Measurements from ENCODE around the gene ITPR2.
A peak's percentile ranks its signal among the peaks of the same experiment; 100 is the strongest.
"Not testable (repeated sequence)": the region's sequence is repeated elsewhere in the genome, so short reads cannot be mapped to it uniquely, and the experiment has no call there.

The ITPR2 gene

DNA sequence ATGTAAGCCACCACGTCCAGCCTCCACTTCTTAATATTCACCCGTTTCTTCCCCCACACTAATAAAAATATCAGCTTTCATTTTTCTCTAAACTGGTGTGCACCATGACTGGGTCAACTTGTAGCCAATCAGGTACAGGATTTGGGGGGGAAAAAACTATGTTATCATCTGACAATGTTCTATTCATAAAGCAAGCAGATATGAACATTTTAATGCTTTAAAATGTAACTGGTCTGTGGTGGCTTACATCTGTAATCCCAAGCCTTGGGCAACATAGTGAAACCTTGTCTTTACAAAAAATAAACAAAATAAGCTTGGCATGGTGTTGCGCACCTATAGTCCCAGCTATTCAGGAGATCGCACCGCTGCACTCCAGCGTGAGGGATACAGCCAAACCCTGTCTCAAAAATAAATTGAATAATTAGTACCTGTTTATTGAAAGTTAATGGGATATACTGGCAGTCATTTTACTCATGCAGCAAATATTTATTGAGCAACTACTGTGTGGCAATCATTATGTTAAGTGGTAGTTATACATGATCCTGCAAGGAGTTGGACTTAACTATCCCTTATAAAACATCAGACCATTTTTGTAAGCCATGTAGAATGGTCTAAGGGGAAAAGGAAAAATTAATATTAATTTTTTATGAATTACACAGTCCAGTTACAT lies 15.3 kb upstream of the ITPR2 start:
- DNase-seq, result no peak

DNA sequence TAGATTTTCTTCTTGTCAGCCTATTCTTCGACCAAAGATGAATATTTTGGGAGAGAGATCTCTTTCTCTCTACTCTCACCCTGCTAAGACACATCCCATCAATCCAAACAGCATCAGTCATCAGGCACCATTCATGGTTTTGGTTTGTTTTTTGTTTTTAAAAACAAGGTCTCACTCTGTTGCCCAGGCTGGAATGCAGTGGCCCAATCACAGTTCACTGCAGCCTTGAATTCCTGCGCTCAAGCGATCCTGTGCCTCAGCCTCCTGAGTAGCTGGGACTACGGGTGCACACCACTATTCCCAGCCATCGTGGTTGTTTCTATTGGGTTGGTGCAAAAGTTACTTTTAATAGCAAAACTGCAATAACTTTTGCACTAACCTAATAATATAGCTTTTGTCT lies 14.4 kb upstream of the ITPR2 start:
- DNase-seq, result no peak

DNA sequence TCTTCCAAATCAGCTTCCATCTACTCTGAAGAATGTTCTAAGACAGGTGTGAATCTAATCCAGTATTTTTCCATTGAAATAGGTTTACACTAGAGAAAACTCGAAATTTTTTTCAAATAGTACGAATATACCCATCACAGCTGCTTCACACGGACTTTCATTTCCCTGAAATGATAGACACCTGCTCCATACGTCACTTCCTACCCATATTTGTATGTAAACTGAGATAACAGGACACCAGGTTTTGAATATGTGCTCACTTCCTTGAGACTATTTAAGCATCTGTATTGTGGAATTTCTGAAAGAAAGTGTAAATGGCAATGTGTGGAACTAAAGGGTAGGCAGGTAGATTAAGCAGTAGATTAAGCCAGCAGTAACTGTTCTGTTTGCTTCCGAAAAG lies 13.4 kb upstream of the ITPR2 start:
- DNase-seq, result no peak

DNA sequence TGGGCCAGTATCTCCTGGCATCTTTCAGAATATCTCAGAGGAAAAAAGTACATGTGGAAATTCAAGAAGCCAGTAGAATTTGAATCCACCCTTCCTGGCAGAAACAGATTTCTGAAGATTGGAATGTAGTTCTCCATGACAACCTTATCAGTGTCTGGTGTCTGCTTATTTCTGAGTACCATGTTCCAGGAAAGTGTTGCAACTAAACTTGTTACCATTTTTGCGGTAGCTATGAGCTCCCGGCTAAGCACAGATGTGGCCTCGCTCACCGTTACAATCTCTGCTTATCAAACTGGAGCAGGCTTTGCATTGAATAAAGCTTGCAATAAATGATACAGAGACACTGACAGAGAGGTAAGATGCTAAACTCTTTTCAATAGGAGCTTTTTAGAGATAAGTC lies 13.0 kb upstream of the ITPR2 start:
- DNase-seq, result no peak

DNA sequence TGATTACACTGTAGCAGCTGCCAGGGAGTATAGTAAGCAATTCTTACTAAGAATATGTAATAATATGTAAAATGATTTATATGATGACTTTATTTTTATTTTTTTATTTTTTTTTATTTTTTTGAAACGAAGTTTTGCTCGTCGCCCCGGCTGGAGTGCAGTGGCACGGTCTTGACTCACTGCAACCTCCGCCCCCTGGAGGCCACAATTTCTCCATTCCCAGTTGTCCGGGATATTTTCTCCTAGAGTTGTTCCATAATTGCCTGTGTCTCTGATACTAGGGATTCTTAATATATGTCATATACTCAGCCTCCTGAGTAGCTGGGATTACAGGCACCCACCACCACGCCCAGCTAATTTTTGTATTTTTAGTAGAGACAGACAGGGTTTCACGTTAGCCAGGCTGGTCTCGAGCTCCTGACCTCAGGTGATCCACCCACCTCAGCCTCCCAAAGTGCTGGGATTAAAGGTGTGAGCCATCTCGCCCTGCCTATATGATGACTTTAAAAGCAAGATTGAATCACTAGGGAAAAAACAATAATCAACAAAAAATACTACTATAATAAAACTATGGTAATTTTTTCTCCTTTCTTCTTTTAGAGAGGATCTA lies 12.2 kb upstream of the ITPR2 start:
- DNase-seq, result peak; percentile 69

DNA sequence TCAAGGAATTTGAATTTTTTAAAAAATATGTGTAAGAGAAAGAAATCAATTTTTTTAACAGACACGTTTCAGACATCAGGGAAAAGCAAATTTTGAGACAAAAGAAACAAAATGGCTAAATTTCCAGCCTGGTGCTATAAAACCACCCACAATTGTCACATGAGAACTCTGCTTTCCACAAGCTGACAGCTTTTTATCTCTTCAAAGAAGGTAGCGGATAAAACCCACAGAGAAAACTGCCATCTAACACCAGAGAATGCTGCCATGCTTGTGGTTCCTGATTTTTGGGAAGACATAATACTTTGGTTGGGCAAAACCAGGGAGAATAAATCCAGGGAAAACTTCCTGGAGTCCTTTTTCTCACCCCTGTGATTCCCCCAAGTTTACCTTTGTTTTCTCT lies 10.3 kb upstream of the ITPR2 start:
- no peak for DNase-seq

DNA sequence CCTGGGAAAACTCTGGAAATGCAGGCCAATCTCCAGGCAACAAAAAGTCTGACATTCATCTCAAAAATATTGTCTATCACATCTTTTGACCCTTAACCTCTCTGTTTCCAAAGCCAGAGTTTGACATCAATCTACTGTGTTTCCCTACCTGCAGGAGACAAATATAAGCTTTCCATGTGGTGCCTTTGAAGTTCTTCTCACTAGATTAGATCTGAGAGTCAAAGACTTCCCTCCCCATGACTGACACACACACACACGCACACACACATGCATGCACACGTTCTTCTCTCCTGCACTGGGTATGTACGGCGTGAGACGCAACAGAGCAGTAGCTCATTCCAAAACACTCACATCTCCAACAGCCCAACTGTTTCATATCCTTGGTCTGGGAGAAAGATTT lies 8.1 kb upstream of the ITPR2 start:
- no peak for DNase-seq

DNA sequence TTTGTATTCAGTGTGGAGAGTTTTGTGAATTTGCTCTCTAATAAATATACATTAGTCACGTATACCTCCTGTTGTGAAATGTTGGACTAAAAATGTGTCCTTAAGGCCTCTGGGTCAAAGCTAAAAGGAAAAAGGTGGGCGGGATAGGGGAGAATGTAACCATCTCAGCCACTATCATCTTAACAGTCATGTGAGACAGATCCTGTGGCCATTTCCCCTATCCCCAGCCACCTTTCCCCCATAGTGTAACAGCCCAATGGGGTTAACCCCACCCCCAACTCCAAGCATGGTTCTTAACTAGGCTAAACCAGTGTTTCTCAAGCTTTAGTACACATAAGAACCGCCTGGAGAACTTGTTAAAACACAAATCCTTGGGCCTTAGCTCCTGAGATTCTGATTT lies 6.5 kb upstream of the ITPR2 start:
- no peak for DNase-seq

DNA sequence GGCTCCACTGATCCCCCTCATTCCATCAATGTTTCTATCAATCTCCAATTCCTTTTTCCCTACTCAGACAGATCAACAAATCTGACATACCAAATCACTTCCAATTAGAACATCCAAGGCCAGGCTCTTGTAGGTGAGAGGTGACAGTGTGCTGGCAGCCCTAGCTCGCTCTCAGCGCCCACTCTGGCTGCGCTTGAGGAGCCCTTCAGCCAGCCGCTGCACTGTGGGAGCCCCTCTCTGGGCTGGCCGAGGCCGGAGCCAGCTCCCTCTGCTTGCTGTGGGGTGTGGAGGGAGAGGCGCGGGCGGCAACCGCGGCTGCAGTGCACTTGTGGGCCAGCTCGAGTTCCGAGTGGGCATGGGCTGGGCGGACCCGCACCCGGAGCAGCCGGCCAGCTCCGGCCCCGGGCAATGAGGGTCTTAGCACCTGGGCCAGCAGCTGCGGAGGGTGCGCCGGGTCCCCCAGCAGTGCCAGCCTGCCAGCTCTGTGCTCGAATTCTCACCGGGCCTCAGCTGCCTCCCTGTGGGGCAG lies 6.0 kb upstream of the ITPR2 start:
- no peak for DNase-seq

DNA sequence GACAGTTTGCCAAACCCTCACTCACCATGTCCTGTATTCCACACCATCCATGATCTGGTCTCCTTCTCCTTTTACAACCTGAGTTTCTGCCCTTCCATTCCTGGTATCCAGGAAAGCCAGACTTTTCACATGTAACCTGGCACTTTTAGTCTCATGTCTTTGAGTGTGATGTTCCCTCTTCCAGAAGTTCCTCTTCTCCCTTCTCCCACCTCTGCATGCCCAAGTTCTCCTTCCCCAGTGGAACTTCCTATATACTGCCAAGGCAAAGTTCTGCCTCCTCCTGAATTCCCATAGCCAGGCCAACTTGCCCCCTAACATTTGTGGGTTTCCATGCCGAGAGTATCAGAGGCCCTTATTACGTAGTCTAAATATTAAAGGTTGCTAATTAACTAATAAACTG lies 3.2 kb upstream of the ITPR2 start:
- no peak for DNase-seq

DNA sequence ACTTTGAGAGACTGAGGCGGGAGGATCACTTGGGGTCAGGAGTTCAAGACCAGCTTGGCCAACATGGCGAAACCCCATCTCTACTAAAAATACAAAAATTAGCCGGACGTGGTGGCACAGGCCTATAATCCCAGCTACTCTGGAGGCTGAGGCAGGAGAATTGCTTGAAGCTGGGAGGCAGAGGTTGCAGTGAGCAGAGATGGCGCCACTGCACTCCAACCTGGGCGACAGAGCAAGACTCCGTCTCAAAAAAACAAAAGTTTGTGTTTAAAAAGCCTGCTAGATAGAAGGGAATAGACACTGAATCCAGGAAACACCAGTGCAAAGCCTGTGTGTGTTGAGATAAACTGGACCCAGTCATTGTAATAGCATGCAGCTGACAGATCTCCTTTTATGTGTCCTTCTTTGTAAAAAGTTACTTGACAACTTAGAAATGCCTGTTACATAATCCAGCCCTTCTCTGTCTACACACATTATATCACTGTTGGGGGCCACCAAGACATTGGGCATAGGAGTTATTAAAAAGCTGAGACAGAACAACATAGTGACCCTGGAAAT lies 1.6 kb upstream of the ITPR2 start:
- DNase-seq, result not testable (repeated sequence)

DNA sequence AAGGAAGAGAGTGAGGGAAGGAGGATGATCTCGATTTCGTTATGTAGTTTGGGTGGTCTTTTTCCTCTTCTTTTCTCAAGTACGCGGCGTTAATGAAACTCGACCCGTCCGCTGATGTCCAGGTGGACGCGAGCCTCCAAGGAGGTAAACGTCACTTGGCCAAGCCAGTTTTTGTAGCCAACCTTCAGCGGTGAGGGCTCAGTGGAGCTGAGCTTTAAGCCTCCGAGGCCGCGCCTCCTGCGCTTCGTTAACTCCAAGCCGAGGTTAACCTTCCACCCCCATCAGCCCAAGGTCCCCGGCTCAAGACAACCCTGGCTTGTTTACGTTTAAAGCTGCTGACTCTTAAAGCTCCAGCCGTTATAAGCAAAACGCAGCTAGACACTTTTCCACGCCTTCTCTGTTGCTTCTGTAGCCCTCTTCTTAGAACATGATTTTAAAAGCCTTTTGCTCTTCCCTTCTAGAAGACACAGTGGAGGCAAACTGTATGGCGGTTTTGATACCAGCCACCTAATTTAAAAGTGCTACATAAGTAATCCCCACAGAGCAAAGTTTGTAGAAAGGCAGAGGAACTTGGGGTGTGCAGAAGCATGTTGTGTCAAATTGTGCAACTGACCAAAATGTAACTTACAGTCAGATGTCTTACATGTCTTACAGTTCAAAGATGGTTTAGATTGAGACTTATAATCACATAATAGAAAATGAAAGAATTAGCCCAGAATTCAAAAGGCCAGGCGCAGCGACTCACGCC lies 923 bp upstream of the ITPR2 start:
- peak; percentile 94 for DNase-seq

DNA sequence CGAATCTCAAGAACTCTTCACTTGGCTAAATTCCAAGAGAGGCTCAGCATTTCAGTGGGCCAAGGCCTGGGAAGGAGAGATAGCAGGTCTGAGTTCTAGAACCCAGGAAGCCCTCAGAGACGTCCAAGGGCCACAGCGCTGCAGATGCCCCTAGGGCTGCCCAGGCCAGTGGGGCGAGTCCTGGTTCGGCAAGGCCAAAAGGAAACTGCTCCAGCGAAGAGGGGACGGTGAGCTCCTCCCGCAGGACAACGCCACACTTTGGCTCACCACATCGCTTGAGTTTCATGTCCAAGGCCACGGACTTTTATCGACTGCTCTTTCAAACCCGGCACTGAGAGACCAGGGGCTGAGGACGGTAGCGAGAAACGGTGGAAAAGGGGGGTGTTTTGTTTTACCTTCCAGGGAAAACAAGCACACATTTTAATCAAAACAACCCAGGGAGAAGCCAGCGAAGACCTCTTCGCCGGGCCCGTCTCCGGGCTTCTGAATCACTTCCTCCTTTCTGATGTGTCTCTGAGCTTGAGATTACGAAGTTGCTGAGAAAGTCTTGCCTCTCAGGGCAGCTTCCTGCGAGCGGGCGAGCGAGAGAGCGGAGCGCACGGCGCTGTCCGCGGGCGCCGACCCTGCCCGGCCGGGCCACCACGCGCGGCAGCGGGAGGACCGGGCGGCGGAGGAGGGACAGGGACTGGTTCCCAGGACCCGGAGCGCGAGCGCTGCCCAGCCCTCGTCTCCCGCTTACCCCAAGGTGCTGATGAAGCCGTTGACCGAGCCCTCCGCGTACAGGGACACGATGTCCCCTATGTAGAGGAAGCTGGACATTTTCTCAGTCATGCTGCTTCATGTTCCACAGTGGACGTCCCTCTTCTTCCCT lies 808 bp downstream of the ITPR2 start:
- DNase-seq, result peak; percentile 77

DNA sequence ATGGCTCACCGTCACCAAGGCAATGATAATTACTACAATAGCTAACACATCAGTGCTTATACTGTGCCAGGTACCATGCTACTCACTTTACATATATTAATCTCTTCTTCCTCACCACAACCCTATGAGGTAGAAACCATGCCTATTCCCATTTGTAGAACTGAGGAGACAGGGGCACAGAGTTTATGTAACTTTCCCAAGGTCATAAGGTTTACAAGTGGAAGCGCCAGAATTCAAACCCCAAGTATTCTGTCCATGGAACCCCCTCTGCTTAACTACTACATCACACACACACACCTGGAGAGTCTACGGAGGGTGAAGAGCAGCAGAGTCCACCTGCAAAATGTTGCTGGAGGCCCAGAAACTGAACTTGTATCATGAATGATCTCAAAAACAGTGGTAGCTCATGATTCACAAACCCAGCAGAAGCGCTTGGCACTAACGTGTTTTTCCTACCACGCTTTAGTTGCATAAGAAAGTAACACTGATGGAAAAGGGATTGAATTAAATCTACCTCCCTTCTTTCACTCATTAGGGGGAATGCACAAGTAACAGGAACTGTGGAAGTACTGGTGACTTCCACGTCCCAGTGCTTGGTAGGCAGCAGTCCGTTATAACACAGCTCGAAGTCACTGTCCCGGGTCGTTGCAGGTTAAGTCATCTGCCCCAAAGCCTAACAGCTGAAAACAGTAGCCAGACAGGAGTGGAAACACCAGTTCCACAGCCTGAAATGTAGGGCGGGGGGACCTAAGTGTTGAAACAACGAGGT lies 2.0 kb downstream of the ITPR2 start:
- no peak for DNase-seq

DNA sequence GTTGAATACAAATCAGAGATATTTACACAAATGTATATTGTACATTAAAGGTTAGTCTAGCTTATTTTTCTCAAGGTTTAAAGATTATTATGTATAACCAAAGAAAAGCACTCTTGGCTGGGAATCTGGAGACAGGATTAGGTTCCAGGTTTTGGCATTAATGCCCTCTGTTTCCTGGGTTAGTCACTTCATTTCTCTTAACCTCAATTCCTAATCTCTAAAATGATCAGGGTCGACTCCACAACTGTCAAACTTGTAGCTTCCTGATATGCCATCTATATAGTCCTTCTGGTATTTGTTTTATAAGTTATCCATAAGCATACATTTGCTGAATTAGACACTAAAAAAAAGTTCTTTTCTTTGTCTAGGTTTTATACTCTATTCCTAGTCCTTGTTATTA lies 2.6 kb downstream of the ITPR2 start:
- no peak for DNase-seq

DNA sequence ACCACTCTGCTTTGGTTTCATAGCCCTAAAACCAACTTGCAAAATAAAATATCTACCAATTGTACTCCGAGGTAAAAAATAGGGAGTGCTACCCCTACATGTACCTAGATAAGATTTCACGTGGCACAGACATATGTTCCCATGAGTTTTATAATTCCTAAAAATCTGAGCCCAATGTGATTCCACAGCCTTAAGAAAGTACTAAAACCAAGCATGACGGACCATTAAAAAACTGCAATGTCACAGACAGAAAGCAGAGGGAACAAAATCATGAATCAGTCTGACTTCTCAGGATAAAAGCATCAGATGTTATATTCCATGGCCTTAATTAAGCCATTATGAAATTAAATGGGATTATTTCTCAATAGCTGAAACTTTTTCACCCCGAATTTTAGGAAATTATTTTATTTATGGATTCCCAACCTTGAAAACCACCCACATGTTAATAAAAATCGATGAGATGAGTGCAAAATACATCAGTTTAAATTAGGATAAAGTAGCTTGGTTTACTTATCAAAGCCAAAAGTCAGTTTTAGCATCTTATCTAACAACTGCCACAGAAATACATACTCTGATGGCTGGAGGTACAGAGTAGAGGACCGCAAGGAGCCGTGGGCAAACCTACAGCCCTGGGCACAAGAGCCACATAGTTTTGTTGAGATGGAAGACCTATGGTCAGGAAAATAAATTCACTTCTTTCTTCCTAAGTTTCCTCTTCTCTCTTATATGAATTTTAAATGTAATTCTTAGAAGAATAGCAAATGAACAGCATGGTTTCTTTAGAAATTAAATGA lies 4.5 kb downstream of the ITPR2 start:
- no peak for DNase-seq

DNA sequence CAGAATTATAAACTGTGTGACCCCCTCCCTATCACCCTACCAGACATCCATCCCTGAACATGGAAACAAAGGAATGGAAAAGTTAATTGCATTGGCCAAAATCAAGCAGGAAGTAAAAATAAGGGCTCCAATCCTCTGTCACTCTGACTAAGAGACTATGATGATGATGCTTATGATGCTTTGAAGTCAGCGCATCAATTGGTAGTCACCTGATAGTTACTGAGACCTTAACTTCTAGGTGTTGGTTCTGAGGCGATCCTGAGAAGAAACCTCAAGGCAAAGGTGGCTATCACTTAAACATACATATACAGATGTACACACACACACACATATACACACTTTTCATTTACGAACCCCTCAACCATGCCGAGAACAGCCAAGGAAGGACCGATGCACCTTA lies 6.6 kb downstream of the ITPR2 start:
- no peak for DNase-seq

DNA sequence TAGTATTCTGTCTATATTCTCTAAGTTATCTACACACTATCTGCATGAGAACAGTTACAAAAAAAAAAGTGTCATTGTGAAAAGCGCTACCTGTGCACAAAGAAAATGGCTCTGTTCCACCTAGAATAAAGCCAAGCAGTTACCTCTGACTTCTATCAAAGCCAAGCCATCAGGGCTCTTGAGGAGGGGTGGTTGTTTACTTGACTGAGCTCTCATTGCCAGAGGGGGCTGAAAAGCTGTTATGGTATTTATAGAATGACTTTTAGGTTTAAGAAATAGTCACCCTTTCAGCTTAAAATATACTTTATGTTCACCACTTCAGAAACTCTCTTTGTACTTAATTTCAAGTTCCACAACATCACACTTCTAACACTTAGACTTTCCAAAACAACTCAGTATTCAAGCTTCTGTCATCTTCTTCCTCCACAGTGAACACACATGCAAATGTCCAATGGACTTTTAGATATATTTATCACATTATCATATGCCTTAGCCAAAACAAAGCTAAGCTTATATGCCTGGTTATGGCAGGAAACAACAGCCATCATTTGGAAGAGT lies 7.5 kb downstream of the ITPR2 start:
- no peak for DNase-seq

DNA sequence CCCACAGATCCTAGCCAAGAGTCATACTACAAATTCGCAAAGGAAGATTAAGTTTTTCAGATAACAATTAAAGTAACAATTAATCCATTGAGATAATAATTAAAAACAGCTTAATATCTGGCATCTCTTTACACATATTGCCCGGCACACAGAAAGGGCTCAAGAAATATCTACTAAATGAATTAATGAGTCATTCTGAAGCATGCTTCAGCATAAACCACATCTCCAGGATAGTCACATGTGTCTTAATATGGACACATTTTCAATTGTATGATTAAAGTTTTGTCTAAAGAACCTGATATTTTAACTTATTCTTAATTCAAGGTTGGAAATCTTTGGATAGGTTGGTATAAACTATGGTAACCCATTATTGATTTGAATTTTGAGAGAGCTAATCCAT lies 9.6 kb downstream of the ITPR2 start:
- no peak for DNase-seq

DNA sequence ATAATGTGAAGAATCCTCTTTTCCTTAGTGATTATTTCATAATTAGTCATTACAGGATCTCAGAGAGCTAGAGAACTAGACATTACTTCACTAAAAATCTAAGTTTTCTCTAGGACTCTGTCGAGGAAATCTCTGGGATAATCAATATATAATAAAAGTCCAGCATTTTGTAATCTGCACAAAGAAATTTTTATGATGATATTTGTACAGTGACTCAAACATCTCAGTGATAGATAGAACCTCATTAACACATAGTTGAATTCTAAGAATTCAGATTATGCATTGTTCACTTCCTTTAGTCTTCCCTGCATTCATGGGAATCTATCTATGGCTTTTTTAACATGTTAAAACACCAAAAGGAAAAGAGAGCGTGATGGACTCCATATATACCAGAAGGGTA lies 11.0 kb downstream of the ITPR2 start:
- no peak for DNase-seq

DNA sequence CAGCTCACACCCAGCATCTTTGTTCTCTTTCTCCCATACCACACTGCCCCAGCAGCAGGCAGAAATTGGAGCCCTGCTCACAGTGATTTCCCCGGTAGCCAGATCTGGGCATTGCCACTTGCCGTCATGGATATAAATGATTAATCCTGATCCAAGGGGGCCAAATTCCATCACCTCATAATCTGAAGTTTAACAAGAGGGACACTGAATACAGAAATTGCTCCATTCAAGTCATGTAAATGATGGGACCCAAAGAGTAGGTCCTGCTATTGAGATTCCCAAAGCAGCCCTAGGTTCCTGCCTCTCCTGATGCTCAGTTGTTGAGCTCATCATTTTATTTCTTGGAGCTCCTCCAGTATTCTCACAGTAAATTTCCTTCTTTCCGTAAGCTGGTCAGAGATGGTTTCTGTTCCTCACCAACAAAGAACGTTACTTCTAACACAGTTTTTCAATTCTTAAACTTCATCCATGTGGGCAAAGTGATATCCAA lies 11.7 kb downstream of the ITPR2 start:
- DNase-seq, result no peak

Data from NCI-H82 (cell line).